Chondrocyte (in vitro differentiated cells): ENCODE results near the gene ALG8. TPM values are rescaled to one million over a fixed set of nuclear protein-coding genes. Genes with fewer than 3 reads are reported as not detected.
A peak's percentile ranks its signal among the peaks of the same experiment; 100 is the strongest.
"Not testable (repeated sequence)": the region's sequence is repeated elsewhere in the genome, so short reads cannot be mapped to it uniquely, and the experiment has no call there.

ENCODE experiments used
- DNase-seq: peaks from one replicate; pipeline ENCODE4 v3.0.0; 2021; ENCODE audit warnings: mixed read lengths, low spot score
- H3K27ac Mint-ChIP-seq: one replicate; pipeline ENCODE4 v1.8.0; 2021; ENCODE audit warnings: mild to moderate bottlenecking, moderate library complexity, mixed read lengths; ENCODE audit not compliant: unreplicated experiment
- H3K27me3 Mint-ChIP-seq: 2 replicates; pipeline ENCODE4 v1.8.0; 2021; ENCODE audit warnings: low read depth, mixed read lengths
- H3K36me3 Mint-ChIP-seq: 2 replicates; pipeline ENCODE4 v1.8.0; 2021; ENCODE audit warnings: low read depth, mixed read lengths
- H3K4me1 Mint-ChIP-seq: 2 replicates; pipeline ENCODE4 v1.8.0; 2021; ENCODE audit warnings: low read depth, mild to moderate bottlenecking, mixed read lengths
- H3K4me3 Mint-ChIP-seq: one replicate; pipeline ENCODE4 v1.8.0; 2021; ENCODE audit warnings: mild to moderate bottlenecking, moderate library complexity, mixed read lengths; ENCODE audit not compliant: unreplicated experiment
- H3K9me3 Mint-ChIP-seq: 2 replicates; pipeline ENCODE4 v1.8.0; 2021; ENCODE audit warnings: low read depth, mixed read lengths
- total RNA-seq: library from RNA; stranded (reverse); gene quantifications from 3 replicates; pipeline ENCODE4 v1.2.1, GENCODE V29; 2021
- TF ChIP-seq, protein P1 (sequence below): fragments of 200-600 bp; sonication (generic); IDR thresholded peaks from 2 replicates; pipeline ENCODE4 v1.5.0; 2021; ENCODE audit warnings: antibody characterized with exemption, mild to moderate bottlenecking, moderate library complexity

The ALG8 gene
- total RNA-seq, 1 donor from 2014 or later, result 30.1 TPM

DNA sequence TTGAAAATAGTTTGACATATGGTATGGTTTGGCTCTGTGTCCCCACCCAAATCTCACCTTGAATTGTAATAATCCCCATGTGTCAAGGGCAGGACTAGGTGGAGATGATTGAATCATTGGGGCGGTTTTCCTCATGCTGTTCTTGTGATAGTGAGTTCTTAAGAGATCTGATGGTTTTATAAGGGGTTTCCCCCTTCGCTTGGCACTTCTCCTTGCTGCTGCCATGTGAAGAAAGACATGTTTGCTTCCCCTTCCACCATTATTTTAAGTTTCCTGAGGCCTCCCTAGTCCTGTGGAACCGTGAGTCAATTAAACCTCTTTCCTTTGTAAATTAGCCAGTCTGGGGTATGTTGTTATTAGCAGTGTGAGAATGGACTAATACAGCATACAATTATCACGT lies 41.3 kb upstream of the ALG8 start:
- Mint-ChIP-seq H3K9me3 (peaks cover 3% of the 10 kb centered on the region), H3K4me1 (peaks cover 20% of the 10 kb centered on the region), H3K27ac (peak overlapping the region; percentile 0), H3K27me3 (no peaks in the 10 kb centered on the region), H3K4me3 (no peak overlapping the region), H3K36me3 (peaks cover 8% of the 10 kb centered on the region)
- TF ChIP-seq, protein P1, sequence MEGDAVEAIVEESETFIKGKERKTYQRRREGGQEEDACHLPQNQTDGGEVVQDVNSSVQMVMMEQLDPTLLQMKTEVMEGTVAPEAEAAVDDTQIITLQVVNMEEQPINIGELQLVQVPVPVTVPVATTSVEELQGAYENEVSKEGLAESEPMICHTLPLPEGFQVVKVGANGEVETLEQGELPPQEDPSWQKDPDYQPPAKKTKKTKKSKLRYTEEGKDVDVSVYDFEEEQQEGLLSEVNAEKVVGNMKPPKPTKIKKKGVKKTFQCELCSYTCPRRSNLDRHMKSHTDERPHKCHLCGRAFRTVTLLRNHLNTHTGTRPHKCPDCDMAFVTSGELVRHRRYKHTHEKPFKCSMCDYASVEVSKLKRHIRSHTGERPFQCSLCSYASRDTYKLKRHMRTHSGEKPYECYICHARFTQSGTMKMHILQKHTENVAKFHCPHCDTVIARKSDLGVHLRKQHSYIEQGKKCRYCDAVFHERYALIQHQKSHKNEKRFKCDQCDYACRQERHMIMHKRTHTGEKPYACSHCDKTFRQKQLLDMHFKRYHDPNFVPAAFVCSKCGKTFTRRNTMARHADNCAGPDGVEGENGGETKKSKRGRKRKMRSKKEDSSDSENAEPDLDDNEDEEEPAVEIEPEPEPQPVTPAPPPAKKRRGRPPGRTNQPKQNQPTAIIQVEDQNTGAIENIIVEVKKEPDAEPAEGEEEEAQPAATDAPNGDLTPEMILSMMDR, result no peak
- DNase-seq, result no peak

DNA sequence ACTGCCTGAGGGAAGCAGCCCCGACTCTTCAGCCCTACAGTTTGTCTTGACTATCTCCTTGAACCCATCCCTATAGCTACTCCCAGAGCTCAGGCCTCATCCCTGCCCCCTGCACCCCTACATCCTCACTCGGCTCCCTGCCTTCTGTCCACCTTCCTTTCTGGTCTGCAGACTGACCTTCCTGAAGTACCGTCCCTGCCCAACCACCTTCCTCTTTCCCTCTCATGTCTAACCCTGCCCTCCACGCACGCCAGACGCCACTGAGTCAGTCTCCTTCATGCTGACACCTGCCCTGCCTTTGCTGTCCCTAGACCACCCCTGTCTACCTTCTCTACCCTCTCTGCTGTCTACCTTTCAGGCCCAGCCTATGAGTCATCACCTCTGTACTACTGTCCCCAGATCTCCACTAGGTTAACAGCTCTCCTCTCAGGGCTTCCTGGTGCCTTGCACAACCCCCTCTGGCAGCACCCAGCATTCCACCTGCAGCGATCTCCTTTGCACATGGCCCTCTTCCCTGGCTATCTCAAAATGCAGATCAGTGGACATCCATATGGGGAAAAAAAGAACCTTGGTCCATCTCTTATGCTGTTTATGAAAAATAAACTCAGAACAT lies 40.1 kb upstream of the ALG8 start:
- no peak for DNase-seq
- Mint-ChIP-seq H3K4me1 (peaks cover 15% of the 10 kb centered on the region), H3K27ac (no peak overlapping the region), H3K27me3 (no peaks in the 10 kb centered on the region), H3K4me3 (no peak overlapping the region), H3K9me3 (peaks cover 3% of the 10 kb centered on the region), H3K36me3 (peaks cover 10% of the 10 kb centered on the region)
- TF ChIP-seq, protein P1, result no peak

DNA sequence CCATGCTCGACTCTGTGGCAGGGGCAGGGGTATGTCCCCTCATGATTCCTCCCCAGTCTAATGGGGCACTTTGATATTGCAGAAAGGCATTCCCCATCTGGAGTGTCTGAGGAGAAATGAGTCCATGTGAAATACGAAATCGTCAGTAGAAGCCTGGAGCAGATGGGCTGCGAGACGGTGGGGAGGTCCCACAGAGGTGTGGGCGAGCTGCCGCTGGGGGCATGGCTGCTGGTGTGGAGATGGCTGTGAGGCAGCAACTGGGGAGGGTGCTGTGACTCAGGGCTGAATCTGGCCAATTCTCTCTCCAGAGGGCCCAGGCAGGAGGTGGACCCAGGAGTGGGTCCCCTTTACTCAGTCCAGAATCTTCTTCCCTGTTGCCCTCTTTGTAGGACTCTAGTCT lies 37.8 kb upstream of the ALG8 start:
- DNase-seq, result no peak
- Mint-ChIP-seq H3K36me3 (peaks cover 18% of the 10 kb centered on the region), H3K4me3 (no peak overlapping the region), H3K9me3 (peaks cover 3% of the 10 kb centered on the region), H3K27me3 (no peaks in the 10 kb centered on the region), H3K27ac (no peak overlapping the region), H3K4me1 (peaks cover 26% of the 10 kb centered on the region)
- TF ChIP-seq, protein P1, result no peak

DNA sequence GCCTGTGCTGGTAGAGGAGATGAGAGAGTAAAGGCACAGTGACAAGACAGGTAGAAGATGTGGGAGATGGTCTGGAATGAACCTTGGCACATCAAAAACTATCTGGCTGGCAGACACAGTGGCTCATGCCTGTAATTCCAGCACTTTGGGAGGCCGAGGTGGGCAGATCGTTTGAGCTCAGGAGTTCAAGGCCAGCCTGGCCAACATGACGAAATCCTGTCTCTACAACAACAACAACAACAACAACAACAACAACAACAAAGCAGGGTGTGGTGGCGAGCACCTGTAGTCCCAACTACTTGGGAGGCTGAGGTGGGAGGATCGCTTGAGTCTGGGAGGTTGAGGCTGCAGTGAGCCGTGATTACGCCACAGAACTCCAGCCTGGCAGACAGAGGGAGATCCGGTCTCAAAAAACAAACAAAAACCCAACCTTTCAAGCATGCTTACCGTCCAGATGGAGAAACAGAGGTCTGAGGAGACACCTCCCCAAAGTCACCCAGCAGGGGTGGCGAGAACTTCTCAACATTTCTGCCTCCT lies 37.2 kb upstream of the ALG8 start:
- Mint-ChIP-seq H3K4me1 (peaks cover 27% of the 10 kb centered on the region), H3K27ac (no peak overlapping the region), H3K4me3 (no peak overlapping the region), H3K36me3 (peaks cover 18% of the 10 kb centered on the region), H3K9me3 (peaks cover 3% of the 10 kb centered on the region), H3K27me3 (no peaks in the 10 kb centered on the region)
- TF ChIP-seq, protein P1, result no peak
- DNase-seq, result no peak

DNA sequence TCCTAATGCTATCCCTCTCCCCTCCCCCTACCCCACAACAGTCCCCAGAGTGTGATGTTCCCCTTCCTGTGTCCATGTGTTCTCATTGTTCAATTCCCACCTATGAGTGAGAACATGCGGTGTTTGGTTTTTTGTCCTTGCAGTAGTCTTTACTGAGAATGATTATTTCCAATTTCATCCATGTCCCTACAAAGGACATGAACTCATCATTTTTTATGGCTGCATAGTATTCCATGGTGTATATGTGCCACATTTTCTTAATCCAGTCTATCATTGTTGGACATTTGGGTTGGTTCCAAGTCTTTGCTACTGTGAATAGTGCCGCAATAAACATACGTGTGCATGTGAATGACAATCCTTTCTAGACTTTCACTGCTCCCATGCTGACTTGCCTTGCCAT lies 36.4 kb upstream of the ALG8 start:
- Mint-ChIP-seq H3K36me3 (peaks cover 18% of the 10 kb centered on the region), H3K4me1 (peaks cover 28% of the 10 kb centered on the region)
- not testable (repeated sequence) for H3K27me3 Mint-ChIP-seq, H3K4me3 Mint-ChIP-seq, H3K27ac Mint-ChIP-seq, DNase-seq, H3K9me3 Mint-ChIP-seq

DNA sequence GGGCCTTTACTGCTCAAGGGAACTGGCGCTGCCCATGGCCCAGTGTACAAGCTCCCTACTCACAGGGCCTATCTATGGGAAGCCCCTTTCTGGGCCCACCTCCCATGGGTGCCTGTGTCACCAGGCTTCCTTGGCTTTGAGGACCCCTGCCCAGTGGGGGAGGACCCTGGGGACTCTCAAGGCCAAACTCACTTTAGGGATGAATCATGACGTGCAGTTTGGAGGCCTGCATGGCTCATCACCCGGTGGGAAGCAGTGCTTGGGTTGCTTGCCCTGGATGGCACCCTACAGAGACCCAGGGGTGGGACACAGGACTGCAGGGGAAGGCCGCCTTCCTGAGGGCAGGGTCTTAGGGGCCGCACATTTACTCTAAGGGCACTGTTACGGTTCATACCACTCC lies 32.5 kb upstream of the ALG8 start:
- peak overlapping the region; percentile 91 for H3K27ac Mint-ChIP-seq
- no peak overlapping the region for H3K4me3 Mint-ChIP-seq
- peaks cover 3% of the 10 kb centered on the region for H3K9me3 Mint-ChIP-seq
- no peak for DNase-seq
- TF ChIP-seq, protein P1, result no peak
- peaks cover 18% of the 10 kb centered on the region for H3K36me3 Mint-ChIP-seq
- H3K27me3 Mint-ChIP-seq, result no peaks in the 10 kb centered on the region
- peaks cover 53% of the 10 kb centered on the region for H3K4me1 Mint-ChIP-seq
